Ascending aorta (tissue), 2 donors: ENCODE data around the gene YJEFN3. TPM values are rescaled to one million over a fixed set of nuclear protein-coding genes. Genes with fewer than 3 reads are reported as not detected.

Experiments used
- DNase-seq, 2 donors: peaks; one replicate each; pipeline ENCODE4 v3.0.0-alpha.2; 2019; ENCODE audit warnings: low spot score in 2 of 2
- H3K27ac ChIP-seq, 2 donors: fragments of 200-600 bp; sonication (generic); one replicate each; pipeline ENCODE4 v1.5.1; 2016 to 2017; ENCODE audit warnings: mild to moderate bottlenecking in 1 of 2
- H3K27me3 ChIP-seq: fragments of 200-600 bp; sonication (generic); one replicate; pipeline ENCODE4 v1.5.1; 2017
- H3K36me3 ChIP-seq, 2 donors: fragments of 200-600 bp; sonication (generic); one replicate each; pipeline ENCODE4 v1.5.1; 2016
- H3K4me1 ChIP-seq, 2 donors: fragments of 200-600 bp; sonication (generic); one replicate each; pipeline ENCODE4 v1.5.1; 2016 to 2017; ENCODE audit warnings: mild to moderate bottlenecking in 1 of 2
- H3K4me3 ChIP-seq, 2 donors: fragments of 200-600 bp; sonication (generic); one replicate each; pipeline ENCODE4 v1.5.1; 2016 to 2017; ENCODE audit warnings: mild to moderate bottlenecking in 1 of 2
- H3K9me3 ChIP-seq, 2 donors: fragments of 200-600 bp; sonication (generic); one replicate each; pipeline ENCODE4 v1.5.1; 2016
- CTCF ChIP-seq, 3 experiments: fragments of 200-600 bp in 2 of 3; fragments of 450-650 bp in 1 of 3; sonication (generic) in 2 of 3; IDR thresholded peaks; one replicate each; pipeline ENCODE4 v1.5.1; 2016 to 2019; ENCODE audit warnings: antibody characterized with exemption in 3 of 3, mild to moderate bottlenecking in 1 of 3, moderate library complexity in 1 of 3
- intact Hi-C: fragments of 100-400 bp; cut with DNase I; formaldehyde crosslinking; loops from one replicate; pipeline ENCODE4 v1.15.1; 2023
- total RNA-seq: library from RNA; depleted of rRNA; stranded (reverse); fragments of >200 nt; gene quantifications from one replicate; pipeline ENCODE4 v1.1.0, GENCODE V29; 2016

Gene YJEFN3
- total RNA-seq, 1 donor from 2014 or later, result 3.5 TPM

- no peaks in the 10 kb centered on the region for H3K27me3 ChIP-seq
- H3K9me3 ChIP-seq, result no peaks in the 10 kb centered on the region
- no peak overlapping the region for H3K27ac ChIP-seq
- DNase-seq, result no peak
- peaks cover 0 to 2% of the 10 kb centered on the region in 2 donors for H3K4me1 ChIP-seq
- intact Hi-C loops, result no loop called here
- no peak for TF ChIP-seq CTCF (IDR thresholded peaks at IDR 0.05)
- H3K36me3 ChIP-seq, result peaks cover 27 to 45% of the 10 kb centered on the region in 2 donors
- no peak overlapping the region for H3K4me3 ChIP-seq
These were observed 4.7 kb upstream of the YJEFN3 start for GRCh38 chr19:19524053-19524452.

DNA sequence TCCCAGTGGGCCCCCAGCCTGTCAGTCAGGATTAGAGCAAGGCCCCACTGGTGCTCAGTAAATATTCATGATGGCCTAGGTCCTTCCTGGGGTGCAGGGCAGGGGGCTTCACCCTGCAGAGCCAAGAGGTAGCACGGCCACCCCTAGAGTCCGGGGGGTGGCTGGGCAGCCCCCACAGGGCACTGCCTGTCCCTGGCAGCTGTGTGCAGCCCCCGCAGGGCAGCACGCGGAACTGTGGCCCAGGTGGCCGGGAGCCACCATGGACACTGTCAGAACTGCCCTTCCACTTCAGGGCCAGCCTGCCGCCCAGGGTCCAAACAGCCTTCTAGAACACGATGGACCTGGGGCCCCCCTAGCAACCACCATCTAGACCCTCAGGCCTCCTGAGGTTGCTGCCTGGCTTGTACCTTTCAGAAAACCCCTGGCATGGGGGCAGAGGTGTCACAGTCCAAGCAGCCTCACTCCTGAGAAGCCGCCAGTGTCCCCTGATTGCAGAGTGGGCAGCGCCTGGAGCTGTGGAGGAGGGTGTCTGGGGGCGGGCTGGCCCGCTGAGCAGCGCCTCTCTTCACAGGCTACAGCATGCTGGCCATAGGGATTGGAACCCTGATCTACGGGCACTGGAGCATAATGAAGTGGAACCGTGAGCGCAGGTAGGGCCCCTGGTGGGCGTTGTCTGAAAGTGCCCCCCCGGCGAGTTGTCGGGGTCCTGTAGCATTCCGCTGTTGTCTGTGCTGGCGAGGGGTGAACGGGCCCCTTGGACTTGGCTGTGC is 2.9 kb upstream of the YJEFN3 start:
- Histone ChIP-seq H3K4me3 (no peak overlapping the region), H3K27me3 (no peaks in the 10 kb centered on the region), H3K9me3 (no peaks in the 10 kb centered on the region), H3K4me1 (peaks cover 0 to 2% of the 10 kb centered on the region in 2 donors), H3K27ac (no peak overlapping the region), H3K36me3 (peaks cover 27 to 37% of the 10 kb centered on the region in 2 donors)
- DNase-seq, result no peak
- no peak for TF ChIP-seq CTCF (IDR thresholded peaks at IDR 0.05)
- intact Hi-C loops, result no loop called here

GRCh38 chr19:19526581-19527370 is 1.9 kb upstream of the YJEFN3 start:
- H3K4me1 ChIP-seq, result peaks cover 0 to 2% of the 10 kb centered on the region in 2 donors
- intact Hi-C loops, result no loop called here

DNA sequence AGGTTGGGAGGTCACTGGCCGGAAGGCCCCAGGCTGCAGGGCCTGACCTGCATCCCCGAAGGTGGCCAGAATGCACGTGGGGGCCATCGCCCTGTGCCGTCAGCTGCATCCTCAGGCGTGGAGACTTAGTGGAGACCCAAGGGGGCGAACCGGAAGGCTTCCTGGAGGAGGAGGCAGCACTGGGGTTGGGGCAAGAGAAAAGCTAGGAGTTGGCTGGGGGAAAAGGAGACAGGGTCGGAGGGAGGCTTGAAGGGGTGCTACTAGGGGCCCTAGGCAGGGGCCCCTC is 1.4 kb upstream of the YJEFN3 start:
- TF ChIP-seq CTCF (IDR thresholded peaks at IDR 0.05), result no peak
- Histone ChIP-seq H3K27me3 (no peaks in the 10 kb centered on the region), H3K27ac (no peak overlapping the region), H3K36me3 (peaks cover 27 to 37% of the 10 kb centered on the region in 2 donors), H3K9me3 (no peaks in the 10 kb centered on the region), H3K4me1 (peaks cover 0 to 2% of the 10 kb centered on the region in 2 donors), H3K4me3 (no peak overlapping the region)
- DNase-seq, result no peak
- intact Hi-C loops, result no loop called here

More at GRCh38 chr19:19526581-19527370, 1.9 kb upstream of the YJEFN3 start:
- Histone ChIP-seq H3K4me3 (no peak overlapping the region), H3K36me3 (peaks cover 27 to 37% of the 10 kb centered on the region in 2 donors), H3K27me3 (no peaks in the 10 kb centered on the region), H3K9me3 (no peaks in the 10 kb centered on the region), H3K27ac (no peak overlapping the region)
- no peak for DNase-seq
- TF ChIP-seq CTCF (IDR thresholded peaks at IDR 0.05), result no peak

GRCh38 chr19:19527674-19528625 is 761 bp upstream of the YJEFN3 start:
- H3K27me3 ChIP-seq, result no peaks in the 10 kb centered on the region
- no peak overlapping the region for H3K27ac ChIP-seq
- peaks cover 0 to 2% of the 10 kb centered on the region in 2 donors for H3K4me1 ChIP-seq
- H3K9me3 ChIP-seq, result no peaks in the 10 kb centered on the region
- peaks cover 27 to 37% of the 10 kb centered on the region in 2 donors for H3K36me3 ChIP-seq
- no peak for DNase-seq
- no peak overlapping the region for H3K4me3 ChIP-seq
- intact Hi-C loops, result no loop called here
- TF ChIP-seq CTCF (IDR thresholded peaks at IDR 0.05), result no peak
